GM12878 (cell line): ENCODE data around the gene RAET1E. TPM values are rescaled to one million over a fixed set of nuclear protein-coding genes. Genes with fewer than 3 reads are reported as not detected.

Source experiments
- ATAC-seq: fragments of 200-7000 bp; cut with Tn5 transposase; 3 replicates; pipeline ENCODE4 v1.9.1; 2020; ENCODE audit warnings: mild to moderate bottlenecking, moderate library complexity
- BruUV-seq: library from RNA; stranded (reverse); fragments of 400-500 nt; replicated peaks from 2 replicates; lab custom pipeline; 2021; lab: Mats Ljungman, UMichigan
- CTCF ChIA-PET: fragments of 300-600 bp; sonication (Branson Sonifier 250); formaldehyde crosslinking; extraction: SDS; loops from one replicate; lab custom pipeline; 2021; ENCODE audit warnings: inconsistent platforms; lab: Yijun Ruan, JAX
- POLR2A ChIA-PET: fragments of 350-600 bp; formaldehyde crosslinking; extraction: SDS; loops from one replicate; lab custom pipeline; 2021; ENCODE audit warnings: inconsistent platforms; lab: Charles Lee
- RAD21 ChIA-PET: fragments of 300-600 bp; sonication (Branson Sonifier 250); formaldehyde crosslinking; loops from one replicate; lab custom pipeline; 2023; ENCODE audit warnings: antibody characterized with exemption; ENCODE audit not compliant: unreplicated experiment; lab: Charles Lee
- SMC1A ChIA-PET: fragments of 300-600 bp; sonication (Branson Sonifier 250); formaldehyde crosslinking; loops from one replicate; lab custom pipeline; 2023; ENCODE audit not compliant: unreplicated experiment, uncharacterized antibody; lab: Charles Lee
- DNase-seq: peaks from one replicate; pipeline ENCODE4 v3.0.0-alpha.2; 2011; ENCODE audit warnings: low read depth, low spot score
- FAIRE-seq: peaks from 3 replicates; lab custom pipeline; 2011; peaks lifted over from hg19 to GRCh38; lab: Jason Lieb, UNC
- H2AFZ ChIP-seq: 2 replicates; pipeline ENCODE4 v1.6.0; 2011; ENCODE audit warnings: low read depth, low read length, control low read depth; ENCODE audit not compliant: control insufficient read depth
- H3K27ac ChIP-seq: 2 replicates; pipeline ENCODE4 v1.5.1; 2011; ENCODE audit warnings: control low read depth; ENCODE audit not compliant: control insufficient read depth, insufficient read depth
- H3K27me3 ChIP-seq, 2 experiments: replicated peaks in 1 of 2; 2 replicates each; pipeline versions ENCODE4 v1.6.0 to v1.6.1; 2011; ENCODE audit warnings: low read length in 1 of 2; ENCODE audit not compliant: control insufficient read depth in 2 of 2, insufficient read depth in 2 of 2
- H3K36me3 ChIP-seq, 2 experiments: 2 replicates each; pipeline ENCODE4 v1.5.1; 2011; ENCODE audit warnings: low read length in 1 of 2; ENCODE audit not compliant: control insufficient read depth in 2 of 2, insufficient read depth in 2 of 2
- H3K4me1 ChIP-seq: 2 replicates; pipeline ENCODE4 v1.6.1; 2011; ENCODE audit warnings: mild to moderate bottlenecking, low read length, moderate library complexity, mixed read lengths; ENCODE audit not compliant: control insufficient read depth, insufficient read depth
- H3K4me2 ChIP-seq: 2 replicates; pipeline ENCODE4 v1.6.0; 2011; ENCODE audit warnings: control low read depth; ENCODE audit not compliant: control insufficient read depth, insufficient read depth
- H3K4me3 ChIP-seq: fragments of 200-600 bp; sonication (generic); 2 replicates; pipeline ENCODE4 v1.5.1; 2016
- H3K79me2 ChIP-seq: 2 replicates; pipeline ENCODE4 v1.6.0; 2011; ENCODE audit warnings: low read length; ENCODE audit not compliant: control insufficient read depth, insufficient read depth
- H3K9ac ChIP-seq: 2 replicates; pipeline ENCODE4 v1.8.0; 2011; ENCODE audit warnings: low read length, control low read depth, mixed read lengths; ENCODE audit not compliant: control insufficient read depth, insufficient read depth
- H3K9me3 ChIP-seq: replicated peaks from 3 replicates; pipeline ENCODE4 v1.5.1; 2011; ENCODE audit warnings: mild to moderate bottlenecking, low read length; ENCODE audit not compliant: control insufficient read depth, insufficient read depth
- H4K20me1 ChIP-seq: 2 replicates; pipeline ENCODE4 v1.6.0; 2011; ENCODE audit not compliant: control insufficient read depth, insufficient read depth
- ATF3 ChIP-seq: IDR thresholded peaks from 2 replicates; pipeline ENCODE4 v1.6.1; 2011; ENCODE audit warnings: low read depth, mild to moderate bottlenecking, low read length, moderate library complexity, borderline replicate concordance; ENCODE audit errors: extremely low read depth
- CBFB ChIP-seq: IDR thresholded peaks from 2 replicates; pipeline ENCODE4 v1.6.1; 2016; ENCODE audit warnings: antibody characterized with exemption, low read depth
- CEBPB ChIP-seq, 2 experiments: fragments of 150-350 bp in 1 of 2; IDR thresholded peaks; 2 replicates each; pipeline ENCODE4 v1.6.1; 2012 to 2014; ENCODE audit warnings: low read depth in 2 of 2, low read length in 2 of 2, borderline replicate concordance in 1 of 2, inconsistent platforms in 1 of 2
- DPF2 ChIP-seq: fragments of 450-650 bp; IDR thresholded peaks from 2 replicates; pipeline ENCODE4 v1.6.1; 2017; ENCODE audit warnings: mild to moderate bottlenecking
- KAT2A ChIP-seq: conservative IDR thresholded peaks from 2 replicates; pipeline ENCODE4 v1.6.1; 2011; ENCODE audit warnings: low read depth, low read length; ENCODE audit not compliant: control insufficient read depth
- MEF2B ChIP-seq: fragments of 450-650 bp; IDR thresholded peaks from 2 replicates; pipeline ENCODE4 v1.6.1; 2018; ENCODE audit warnings: mild to moderate bottlenecking, moderate library complexity; ENCODE audit not compliant: partially characterized antibody, poor library complexity, severe bottlenecking
- NR2C1 ChIP-seq: fragments of 450-650 bp; IDR thresholded peaks from 2 replicates; pipeline ENCODE4 v1.6.1; 2017; ENCODE audit warnings: antibody characterized with exemption, mild to moderate bottlenecking, moderate library complexity
- POLR2AphosphoS2 ChIP-seq: IDR thresholded peaks from 2 replicates; pipeline ENCODE4 v1.6.1; 2011; ENCODE audit warnings: low read depth, mild to moderate bottlenecking, low read length, improper control_type of control experiment, moderate library complexity
- RBBP5 ChIP-seq: fragments of 200-600 bp; sonication (generic); conservative IDR thresholded peaks from 2 replicates; pipeline ENCODE4 v1.6.1; 2016
- RFX5 ChIP-seq: IDR thresholded peaks from 2 replicates; pipeline ENCODE4 v1.6.1; 2011; ENCODE audit warnings: low read depth, low read length, improper control_type of control experiment
- SKIL ChIP-seq: fragments of 450-650 bp; IDR thresholded peaks from 2 replicates; pipeline ENCODE4 v1.6.1; 2017; ENCODE audit warnings: mild to moderate bottlenecking, low read depth, inconsistent platforms; ENCODE audit not compliant: poor library complexity, severe bottlenecking
- SMARCA5 ChIP-seq: fragments of 450-650 bp; IDR thresholded peaks from 2 replicates; pipeline ENCODE4 v1.6.1; 2017; ENCODE audit warnings: mild to moderate bottlenecking
- SREBF2 ChIP-seq: IDR thresholded peaks from 2 replicates; pipeline ENCODE4 v1.6.1; 2012; ENCODE audit warnings: mild to moderate bottlenecking, low read length
- TBL1XR1 ChIP-seq: IDR thresholded peaks from 2 replicates; pipeline ENCODE4 v1.6.1; 2012; ENCODE audit warnings: low read depth, low read length, improper control_type of control experiment
- TCF3 ChIP-seq: IDR thresholded peaks from 2 replicates; pipeline ENCODE4 v1.6.1; 2012; ENCODE audit warnings: low read depth, mild to moderate bottlenecking, low read length, borderline replicate concordance; ENCODE audit not compliant: insufficient read depth
- ZBTB33 ChIP-seq: fragments of 450-650 bp; IDR thresholded peaks from 2 replicates; pipeline ENCODE4 v1.6.1; 2017; ENCODE audit warnings: mild to moderate bottlenecking
- WGBS: methylation state at CpG from one replicate; pipeline ENCODE4 v1.1.6; 2016; ENCODE audit warnings: low lambda C conversion rate; ENCODE audit not compliant: insufficient replicate concordance, insufficient coverage; ENCODE audit errors: missing lambda C conversion rate; 5-methylcytosine and 5-hydroxymethylcytosine counted together
- in situ Hi-C: fragments of 300-500 bp; cut with MboI; formaldehyde crosslinking; loops from 9 replicates; pipeline ENCODE4 v1.14.3; 2018; ENCODE audit warnings: mixed read lengths
- intact Hi-C: fragments of 100-400 bp; cut with micrococcal nuclease; formaldehyde crosslinking; loops from one replicate; pipeline ENCODE4 v1.14.2; 2022; ENCODE audit not compliant: unreplicated experiment
- polyA plus RNA-seq, 11 experiments: library from polyadenylated mRNA; depleted of rRNA in 4 of 11; unstranded in 6 of 11; stranded (reverse) in 5 of 11; fragments of >200 nt; fragmentation: Nextera tagmentation in 4 of 11; fragmentation: Illumina TruSeq in 1 of 11; extraction: Ambion mirVana in 4 of 11; extraction: Trizol in 1 of 11; gene quantifications; 1 replicate in 1 of 11; 2 replicates in 10 of 11; pipeline versions ENCODE4 v1.2.1 to v1.2.3, GENCODE V29; 2011 to 2016; ENCODE audit warnings: inconsistent platforms in 2 of 11, missing spikeins in 2 of 11, low read depth in 1 of 11
- total RNA-seq, 4 experiments: library from RNA; depleted of rRNA in 3 of 4; stranded (reverse); fragments of >200 nt in 3 of 4; fragmentation: Illumina TruSeq in 1 of 4; extraction: Trizol in 1 of 4; gene quantifications; 2 replicates each; pipeline versions ENCODE4 v1.2.1 to v1.2.3, GENCODE V29; 2013 to 2021

Gene RAET1E
- total and polyA plus RNA-seq, 10 of the 15 experiments (the other 5 are each of a cell fraction or from before 2014, with no cell fraction given) = not detected

- Histone ChIP-seq H2AFZ (no peak overlapping the region), H4K20me1 (no peaks in the 10 kb centered on the region; the same call in 1 of the 2 replicates), H3K4me1 (peaks cover 16% of the 10 kb centered on the region), H3K27ac (no peak overlapping the region), H3K4me3 (no peak overlapping the region), H3K79me2 (no peaks in the 10 kb centered on the region), H3K9me3 (no peaks in the 10 kb centered on the region; the same call in 2 of the 3 replicates), H3K27me3 (peaks cover 5 to 6% of the 10 kb centered on the region in 2 experiments; a peak in 3 of 4 replicates), H3K4me2 (peak overlapping the region; percentile 69; the same call in 1 of the 2 replicates), H3K36me3 (no peaks in the 10 kb centered on the region), H3K9ac (no peak overlapping the region)
- 12% methylated on average over 9 of the region's 13 CpGs for WGBS
- no peak for ATAC-seq
- BruUV-seq = no TSS peak
- intact Hi-C loops (no loop called here), in situ Hi-C loops (no loop called here)
- CTCF ChIA-PET = no interaction called here
- SMC1A ChIA-PET = no interaction called here
- POLR2A ChIA-PET = no interaction called here
- RAD21 ChIA-PET = no interaction called here
- FAIRE-seq = no peak
- DNase-seq = no peak
- TF ChIP-seq ZBTB33 = no peak
- no peak for TF ChIP-seq SKIL
- TF ChIP-seq TBL1XR1 = no peak
- no peak for TF ChIP-seq MEF2B
- no peak for TF ChIP-seq DPF2
- no peak for TF ChIP-seq SMARCA5
- TF ChIP-seq ATF3 = no peak
- no peak for TF ChIP-seq NR2C1
- TF ChIP-seq TCF3 = no peak
- no peak for TF ChIP-seq CEBPB (IDR thresholded peaks at IDR 0.05; ENCODE audit: borderline replicate concordance in 1 of 2, low read depth in 2 of 2, low read length in 2 of 2)
- no peak for TF ChIP-seq KAT2A
- TF ChIP-seq RFX5 = no peak
- TF ChIP-seq RBBP5 = no peak
- no peak for TF ChIP-seq CBFB
- TF ChIP-seq POLR2AphosphoS2 = no peak
- no peak for TF ChIP-seq SREBF2
Observed at GRCh38 chr6:149942461-149942829, 44.5 kb upstream of the RAET1E start.
